C4-2B (cell line): ENCODE data around the gene TCTN3.

ENCODE experiments used
- CTCF ChIP-seq: fragments of 450-650 bp; conservative IDR thresholded peaks from 2 replicates; pipeline ENCODE4 v1.5.1; 2017; ENCODE audit warnings: mild to moderate bottlenecking
- ZFX ChIP-seq: fragments of 450-650 bp; IDR thresholded peaks from 2 replicates; pipeline ENCODE4 v1.6.1; 2017

GRCh38 chr10:95661818-95662217 lies 31.9 kb downstream of the TCTN3 start:
- TF ChIP-seq CTCF (no peak), ZFX (no peak)
